Fibroblast of villous mesenchyme (primary cell): ENCODE data around the gene EXOG. TPM values are rescaled to one million over a fixed set of nuclear protein-coding genes. Genes with fewer than 3 reads are reported as not detected.

Experiments used
- DNase-seq: peaks from one replicate; pipeline ENCODE4 v3.0.0-alpha.2; 2010; ENCODE audit warnings: low read depth
- H3K4me3 ChIP-seq: 2 replicates; pipeline ENCODE4 v1.5.1; 2011; ENCODE audit warnings: low read depth, mild to moderate bottlenecking, low read length
- small RNA-seq: library from RNA; depleted of rRNA; stranded (forward); fragments of <200 nt; gene quantifications from one replicate; pipeline ENCODE3, GENCODE V24; 2012
- total RNA-seq: library from RNA; depleted of rRNA; stranded (reverse); fragments of >200 nt; gene quantifications from 2 replicates; pipeline ENCODE4 v1.2.3, GENCODE V29; 2012
- TF ChIP-seq, protein P1 (sequence below): IDR thresholded peaks from 2 replicates; pipeline ENCODE4 v1.5.1; 2012; ENCODE audit warnings: low read depth, mild to moderate bottlenecking, low read length; ENCODE audit not compliant: insufficient read depth

EXOG gene
- total RNA-seq, 1 donor = 15.1 TPM

DNA sequence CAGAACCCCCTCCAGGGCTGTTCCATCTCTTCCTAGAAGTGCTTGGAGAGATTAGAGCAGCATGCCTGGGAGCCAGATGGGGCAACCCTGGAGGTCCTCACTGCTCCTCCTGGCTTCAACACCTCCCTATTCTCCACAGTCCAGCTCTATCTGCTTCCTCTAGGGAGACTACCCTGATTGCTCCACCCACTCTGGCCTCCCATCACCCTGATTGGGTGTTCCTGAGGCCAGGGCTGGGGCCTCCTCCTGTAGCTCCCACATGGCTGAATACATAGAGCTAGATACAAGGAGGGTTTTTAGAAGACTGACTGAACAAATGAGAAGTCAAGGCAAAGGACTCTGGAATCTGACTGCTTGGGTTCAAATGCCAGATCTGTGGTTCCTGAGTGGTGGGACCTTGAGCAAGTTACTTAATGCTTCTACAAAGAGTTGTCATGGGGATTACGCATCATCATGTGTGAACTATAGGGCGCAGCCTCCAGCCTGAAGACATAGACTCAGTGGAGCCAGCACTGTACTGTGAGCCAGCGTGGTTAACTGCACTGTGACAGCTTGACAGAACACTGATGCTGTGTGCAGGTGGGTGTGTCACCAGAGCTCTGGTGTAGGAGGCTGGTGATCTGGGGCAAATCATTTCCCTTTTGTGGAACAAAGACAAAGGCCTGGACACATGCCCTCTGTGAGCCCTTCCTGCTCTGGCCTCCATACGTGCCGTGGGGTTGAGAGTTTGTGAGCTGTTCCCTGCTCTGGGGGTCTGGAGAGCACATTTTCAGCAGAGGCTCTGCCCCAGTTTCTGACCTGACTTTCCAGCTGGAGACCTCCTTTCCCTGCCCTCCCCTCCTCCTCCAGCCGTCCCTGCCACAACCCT is 78.5 kb downstream of the EXOG start:
- TF ChIP-seq, protein P1, sequence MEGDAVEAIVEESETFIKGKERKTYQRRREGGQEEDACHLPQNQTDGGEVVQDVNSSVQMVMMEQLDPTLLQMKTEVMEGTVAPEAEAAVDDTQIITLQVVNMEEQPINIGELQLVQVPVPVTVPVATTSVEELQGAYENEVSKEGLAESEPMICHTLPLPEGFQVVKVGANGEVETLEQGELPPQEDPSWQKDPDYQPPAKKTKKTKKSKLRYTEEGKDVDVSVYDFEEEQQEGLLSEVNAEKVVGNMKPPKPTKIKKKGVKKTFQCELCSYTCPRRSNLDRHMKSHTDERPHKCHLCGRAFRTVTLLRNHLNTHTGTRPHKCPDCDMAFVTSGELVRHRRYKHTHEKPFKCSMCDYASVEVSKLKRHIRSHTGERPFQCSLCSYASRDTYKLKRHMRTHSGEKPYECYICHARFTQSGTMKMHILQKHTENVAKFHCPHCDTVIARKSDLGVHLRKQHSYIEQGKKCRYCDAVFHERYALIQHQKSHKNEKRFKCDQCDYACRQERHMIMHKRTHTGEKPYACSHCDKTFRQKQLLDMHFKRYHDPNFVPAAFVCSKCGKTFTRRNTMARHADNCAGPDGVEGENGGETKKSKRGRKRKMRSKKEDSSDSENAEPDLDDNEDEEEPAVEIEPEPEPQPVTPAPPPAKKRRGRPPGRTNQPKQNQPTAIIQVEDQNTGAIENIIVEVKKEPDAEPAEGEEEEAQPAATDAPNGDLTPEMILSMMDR = no peak
- no peak for DNase-seq
- no peak overlapping the region for H3K4me3 ChIP-seq

DNA sequence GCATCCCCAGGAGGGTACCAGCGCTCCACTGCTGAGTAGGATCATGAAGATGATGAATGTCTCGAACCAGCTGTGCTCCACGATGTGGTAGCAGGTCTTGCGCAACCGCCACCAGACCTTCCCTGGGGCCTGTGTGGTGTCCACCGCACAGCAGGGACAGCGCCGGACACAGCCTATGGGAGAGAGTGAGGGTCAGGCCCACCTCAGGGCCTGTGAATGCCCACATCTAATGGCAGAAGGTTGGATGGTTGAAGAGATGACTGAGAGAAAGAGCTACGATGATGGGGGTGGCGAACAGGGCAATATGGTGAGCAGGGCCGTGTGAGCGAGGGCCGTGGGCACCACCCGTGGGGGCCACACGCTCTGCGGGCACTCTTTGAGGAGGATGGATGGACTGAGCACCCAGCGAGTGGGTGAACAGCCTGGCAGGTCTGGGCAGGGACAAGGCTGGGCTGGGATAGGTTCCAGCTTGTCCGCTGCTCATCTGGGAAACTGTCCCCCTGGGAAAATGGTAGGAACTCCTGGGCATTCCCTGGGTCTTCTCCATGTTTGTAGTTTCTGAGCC is 79.2 kb downstream of the EXOG start:
- no peak for DNase-seq
- TF ChIP-seq, protein P1 = no peak

More for the DNA sequence above, 79.2 kb downstream of the EXOG start:
- no peak overlapping the region for H3K4me3 ChIP-seq

Small RNAs within 50 kb of the gene (small RNA-seq; reads per million reads assigned to genes)
- gene RF00019 = not detected

Other genes starting within 250 kb of the EXOG start
- gene SLC22A13, start 230.5 kb upstream of the EXOG start, total RNA-seq = 0.32 and 0.43 TPM in 2 replicates
- 0.32 and 0.86 TPM in 2 replicates for gene SLC22A14, start 214.0 kb upstream of the EXOG start, total RNA-seq
- gene XYLB, start 149.6 kb upstream of the EXOG start, total RNA-seq = 4.3 and 4.8 TPM in 2 replicates
- 1.3 and 1.9 TPM in 2 replicates for gene ACVR2B, start 42.5 kb upstream of the EXOG start, total RNA-seq
- 0.43 and 0.97 TPM in 2 replicates for gene SCN5A, start 153.3 kb downstream of the EXOG start, total RNA-seq